ENCODE data around the gene SMARCA2.

Gene SMARCA2

GRCh38 chr9:2014696-2015580, at the start of gene SMARCA2:
Gene SMARCA2 (plus strand): TSS chr9:2015347. CDS start chr9:2029023, 13,676 bp downstream.
- peak; percentile 75 to 99 (median 97) for DNase-seq

GRCh38 chr9:1966725-1967366, 48.3 kb upstream of the SMARCA2 start:
- no peak for DNase-seq

- no peak for DNase-seq
Measured at GRCh38 chr9:1969160-1969559, 46.0 kb upstream of the SMARCA2 start.

- no peak for DNase-seq
Measured at GRCh38 chr9:1969898-1970297, 45.2 kb upstream of the SMARCA2 start.

GRCh38 chr9:1972672-1973071, 42.5 kb upstream of the SMARCA2 start:
- no peak for DNase-seq

- DNase-seq, result no peak
Measured at GRCh38 chr9:1977026-1977425, 38.1 kb upstream of the SMARCA2 start.

- no peak for DNase-seq
Measured at GRCh38 chr9:1978941-1979340, 36.2 kb upstream of the SMARCA2 start.

GRCh38 chr9:1979741-1980367, 35.3 kb upstream of the SMARCA2 start:
- peak in 6 of 58 donors; percentile 1 to 24 (median 3) for DNase-seq

- DNase-seq, result no peak
Measured at GRCh38 chr9:1980387-1980786, 34.8 kb upstream of the SMARCA2 start.

- no peak for DNase-seq
Measured at GRCh38 chr9:1982074-1982473, 33.1 kb upstream of the SMARCA2 start.

- no peak for DNase-seq
Measured at GRCh38 chr9:1986341-1986740, 28.8 kb upstream of the SMARCA2 start.

GRCh38 chr9:1989500-1989899, 25.6 kb upstream of the SMARCA2 start:
- no peak for DNase-seq

- no peak for DNase-seq
Measured at GRCh38 chr9:1994180-1994579, 21.0 kb upstream of the SMARCA2 start.

GRCh38 chr9:1995084-1995483, 20.1 kb upstream of the SMARCA2 start:
- no peak for DNase-seq

GRCh38 chr9:1996156-1996555, 19.0 kb upstream of the SMARCA2 start:
- DNase-seq, result no peak

GRCh38 chr9:1997646-1998045, 17.5 kb upstream of the SMARCA2 start:
- no peak for DNase-seq

- DNase-seq, result no peak
Measured at GRCh38 chr9:1998111-1998510, 17.0 kb upstream of the SMARCA2 start.

- no peak for DNase-seq
Measured at GRCh38 chr9:2000314-2000713, 14.8 kb upstream of the SMARCA2 start.

- no peak for DNase-seq
Measured at GRCh38 chr9:2008372-2008771, 6.8 kb upstream of the SMARCA2 start.

GRCh38 chr9:2012347-2012746, 2.8 kb upstream of the SMARCA2 start:
- no peak for DNase-seq

- no peak for DNase-seq
Measured at GRCh38 chr9:2013743-2014475, 1.2 kb upstream of the SMARCA2 start.

Data from anterior cingulate cortex (tissue), 58 donors.